HepG2 (cell line): ENCODE measurements around the gene GEMIN4. TPM values are rescaled to one million over a fixed set of nuclear protein-coding genes. Genes with fewer than 3 reads are reported as not detected.
A peak's percentile ranks its signal among the peaks of the same experiment; 100 is the strongest.

ENCODE experiments used
- ATF1 ChIP-seq: IDR thresholded peaks from 2 replicates; pipeline ENCODE4 v1.6.1; 2016; ENCODE audit warnings: mild to moderate bottlenecking, control low read depth
- ATM ChIP-seq: fragments of 450-650 bp; IDR thresholded peaks from 2 replicates; pipeline ENCODE4 v1.7.1; 2017; ENCODE audit warnings: mild to moderate bottlenecking, borderline replicate concordance
- CTCF ChIP-seq: sonication (generic); formaldehyde crosslinking; IDR thresholded peaks from 2 replicates; pipeline ENCODE4 v1.5.0; 2020; ENCODE audit warnings: mild to moderate bottlenecking, missing genetic modification reagents, moderate library complexity
- FOXP4 ChIP-seq: sonication (generic); formaldehyde crosslinking; IDR thresholded peaks from 2 replicates; pipeline ENCODE4 v1.4.0; 2020; ENCODE audit warnings: missing genetic modification reagents
- GZF1 ChIP-seq: sonication (generic); formaldehyde crosslinking; IDR thresholded peaks from 2 replicates; pipeline ENCODE4 v1.5.1; 2020; ENCODE audit warnings: mild to moderate bottlenecking, missing genetic modification reagents
- KIAA2018 ChIP-seq: sonication (generic); formaldehyde crosslinking; IDR thresholded peaks from 2 replicates; pipeline ENCODE4 v1.5.0; 2020; ENCODE audit warnings: mild to moderate bottlenecking, missing genetic modification reagents, borderline replicate concordance
- MAFG ChIP-seq: sonication (generic); formaldehyde crosslinking; IDR thresholded peaks from 2 replicates; pipeline ENCODE4 v1.5.1; 2020; ENCODE audit warnings: mild to moderate bottlenecking, missing genetic modification reagents
- MAZ ChIP-seq, 2 experiments: sonication (generic) in 1 of 2; formaldehyde crosslinking in 1 of 2; IDR thresholded peaks; 2 replicates each; pipeline versions ENCODE4 v1.5.0 to v1.6.1; 2012 to 2020; ENCODE audit warnings: low read depth in 2 of 2, mild to moderate bottlenecking in 2 of 2, borderline replicate concordance in 1 of 2, improper control_type of control experiment in 1 of 2, low read length in 1 of 2, missing genetic modification reagents in 1 of 2, moderate library complexity in 1 of 2
- NCOA2 ChIP-seq: sonication (generic); formaldehyde crosslinking; IDR thresholded peaks from 2 replicates; pipeline ENCODE4 v1.8.0; 2022; ENCODE audit warnings: inconsistent platforms
- NFIC ChIP-seq: IDR thresholded peaks from 2 replicates; pipeline ENCODE4 v1.6.1; 2012; ENCODE audit warnings: mild to moderate bottlenecking, low read length, inconsistent platforms
- SIX4 ChIP-seq: sonication (generic); formaldehyde crosslinking; IDR thresholded peaks from 2 replicates; pipeline ENCODE4 v1.4.0; 2020; ENCODE audit warnings: missing genetic modification reagents
- ZNF720 ChIP-seq: sonication (generic); formaldehyde crosslinking; IDR thresholded peaks from 2 replicates; pipeline ENCODE4 v1.4.0; 2020; ENCODE audit warnings: missing genetic modification reagents
- ZNF775 ChIP-seq: sonication (generic); formaldehyde crosslinking; IDR thresholded peaks from 2 replicates; pipeline ENCODE4 v1.4.0; 2020; ENCODE audit warnings: missing genetic modification reagents, mild to moderate bottlenecking, moderate library complexity, borderline replicate concordance
- polyA plus RNA-seq, 8 experiments: library from polyadenylated mRNA; depleted of rRNA in 3 of 8; stranded (reverse) in 7 of 8; unstranded in 1 of 8; fragments of >200 nt; fragmentation: Illumina TruSeq in 4 of 8; extraction: Trizol in 4 of 8; gene quantifications; 2 replicates each; pipeline versions ENCODE4 v1.2.1 to v1.2.3, GENCODE V29; 2011 to 2016; ENCODE audit warnings: low read depth in 4 of 8, missing spikeins in 1 of 8, mixed read lengths in 1 of 8; ENCODE audit not compliant: insufficient read depth in 1 of 8
- total RNA-seq, 5 experiments: library from RNA; depleted of rRNA; stranded (reverse); fragments of >200 nt; fragmentation: Illumina TruSeq; extraction: Trizol; gene quantifications; 2 replicates each; pipeline ENCODE4 v1.2.3, GENCODE V29; 2016; ENCODE audit warnings: low read depth in 1 of 5
- TF ChIP-seq, protein P1 (sequence below), 2 experiments: sonication (generic) in 1 of 2; formaldehyde crosslinking in 1 of 2; IDR thresholded peaks; 2 replicates each; pipeline versions ENCODE4 v1.5.1 to v1.6.1; 2011 to 2020; ENCODE audit warnings: borderline replicate concordance in 1 of 2, low read depth in 1 of 2, low read length in 1 of 2, mild to moderate bottlenecking in 1 of 2, missing genetic modification reagents in 1 of 2, moderate library complexity in 1 of 2

GEMIN4 gene
- total and polyA plus RNA-seq, 2 of the 13 experiments (the other 11 are each of a cell fraction or from before 2014, with no cell fraction given) = 10.8 to 22.7 TPM

- TF ChIP-seq KIAA2018 (CRISPR knock-in tag) = no peak
- no peak for TF ChIP-seq GZF1 (CRISPR knock-in tag)
- TF ChIP-seq, protein P1, sequence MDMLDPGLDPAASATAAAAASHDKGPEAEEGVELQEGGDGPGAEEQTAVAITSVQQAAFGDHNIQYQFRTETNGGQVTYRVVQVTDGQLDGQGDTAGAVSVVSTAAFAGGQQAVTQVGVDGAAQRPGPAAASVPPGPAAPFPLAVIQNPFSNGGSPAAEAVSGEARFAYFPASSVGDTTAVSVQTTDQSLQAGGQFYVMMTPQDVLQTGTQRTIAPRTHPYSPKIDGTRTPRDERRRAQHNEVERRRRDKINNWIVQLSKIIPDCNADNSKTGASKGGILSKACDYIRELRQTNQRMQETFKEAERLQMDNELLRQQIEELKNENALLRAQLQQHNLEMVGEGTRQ (IDR thresholded peaks at IDR 0.05; ENCODE audit: low read depth, low read length) = no peak
- TF ChIP-seq, protein P1 (CRISPR knock-in tag; IDR thresholded peaks at IDR 0.05; ENCODE audit: borderline replicate concordance) = peak; percentile 15; the same call in 1 of the 2 replicates
- TF ChIP-seq ZNF720 (CRISPR knock-in tag) = no peak
- peak; percentile 28 for TF ChIP-seq MAZ (IDR thresholded peaks at IDR 0.05; ENCODE audit: borderline replicate concordance, low read depth, low read length)
- TF ChIP-seq MAZ (CRISPR knock-in tag; IDR thresholded peaks at IDR 0.05; ENCODE audit: low read depth) = peak; percentile 70
- TF ChIP-seq SIX4 (CRISPR knock-in tag) = no peak
- peak; percentile 97 for TF ChIP-seq CTCF
- TF ChIP-seq NFIC = no peak
- no peak for TF ChIP-seq ZNF775
- no peak for TF ChIP-seq FOXP4 (CRISPR knock-in tag)
- TF ChIP-seq NCOA2 (CRISPR knock-in tag) = no peak; the same call in 1 of the 2 replicates
- no peak for TF ChIP-seq MAFG (CRISPR knock-in tag)
- no peak for TF ChIP-seq ATM
- TF ChIP-seq ATF1 (CRISPR knock-in tag) = no peak
Observed at GRCh38 chr17:752002-752619, at the start of gene GEMIN4 (continued).
